ENCODE results near the gene FGF1. TPM values are rescaled to one million over a fixed set of nuclear protein-coding genes. Genes with fewer than 3 reads are reported as not detected.
A peak's percentile ranks its signal among the peaks of the same experiment; 100 is the strongest.

The FGF1 gene
- total and polyA plus RNA-seq, 2 donors (not counting 3 experiments of a cell fraction or from before 2014, with no cell fraction given) = not detected

- no peaks in the 10 kb centered on the region for H3K36me3 ChIP-seq (ENCODE audit: control insufficient read depth in 2 of 2, extremely low read depth in 1 of 2, insufficient read depth in 2 of 2, low read length in 2 of 2)
- no peaks in the 10 kb centered on the region for H3K9me1 ChIP-seq (replicated peaks; ENCODE audit: control insufficient read depth, extremely low read depth, insufficient read depth, low read length)
- dilution Hi-C loops (cut with MboI; ENCODE audit: extremely low pct_ligation_motif_present, low sequenced_read_pairs) (no loop called here), intact Hi-C loops (cut with micrococcal nuclease) (no loop called here)
- H3K9ac ChIP-seq (replicated peaks; ENCODE audit: extremely low read depth, insufficient read depth, low read length) = peak overlapping the region; percentile 8
- peak; percentile 83 for FAIRE-seq
- peaks cover 29% of the 10 kb centered on the region for H3K4me1 ChIP-seq (ENCODE audit: control insufficient read depth, extremely low read depth, insufficient read depth, low read length)
- peak; percentile 91 for DNase-seq (ENCODE audit: low read depth, low spot score)
- no peaks in the 10 kb centered on the region for H3K79me2 ChIP-seq (ENCODE audit: control insufficient read depth, insufficient read depth, low read length)
- H3K27me3 ChIP-seq (ENCODE audit: control insufficient read depth in 2 of 2, insufficient read depth in 2 of 2, low read length in 2 of 2) = peaks cover 0 to 8% of the 10 kb centered on the region in 2 experiments
- no peaks in the 10 kb centered on the region for H4K20me1 ChIP-seq (replicated peaks; ENCODE audit: control insufficient read depth, extremely low read depth, insufficient read depth, low read length)
- POLR2A ChIA-PET = no interaction called here
- H3K4me2 ChIP-seq (ENCODE audit: insufficient read depth, low read length) = peak overlapping the region; percentile 91
- peak overlapping the region in 1 of 3 experiments; percentile 50 for H3K4me3 ChIP-seq (replicated peaks in 1 of 3; ENCODE audit: insufficient read depth in 1 of 3, low read depth in 1 of 3, low read length in 3 of 3)
- TF ChIP-seq EZH2 (IDR thresholded peaks at IDR 0.05; ENCODE audit: borderline replicate concordance, low read depth, low read length, severe bottlenecking) = no peak
- no peak for TF ChIP-seq CTCF (IDR thresholded peaks at IDR 0.05; ENCODE audit: extremely low read depth in 1 of 2, insufficient read depth in 1 of 2, low read depth in 1 of 2, low read length in 2 of 2)
- TF ChIP-seq FOS (IDR thresholded peaks at IDR 0.05; ENCODE audit: borderline replicate concordance, insufficient read depth, low read length) = no peak
- no peak for TF ChIP-seq POLR2A (IDR thresholded peaks at IDR 0.05; ENCODE audit: low read depth, low read length)
- TF ChIP-seq GATA2 (IDR thresholded peaks at IDR 0.05; ENCODE audit: insufficient read depth, insufficient read length, low read depth, low read length) = no peak
- no peak for TF ChIP-seq MYC (IDR thresholded peaks at IDR 0.05; ENCODE audit: low read depth, low read length)
- TF ChIP-seq, protein P1, sequence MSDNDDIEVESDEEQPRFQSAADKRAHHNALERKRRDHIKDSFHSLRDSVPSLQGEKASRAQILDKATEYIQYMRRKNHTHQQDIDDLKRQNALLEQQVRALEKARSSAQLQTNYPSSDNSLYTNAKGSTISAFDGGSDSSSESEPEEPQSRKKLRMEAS (IDR thresholded peaks at IDR 0.05; ENCODE audit: insufficient read depth, insufficient read length) = no peak
- no peak for TF ChIP-seq POLR2AphosphoS5 (IDR thresholded peaks at IDR 0.05; ENCODE audit: insufficient read depth, low read depth, low read length)
- TF ChIP-seq JUN (IDR thresholded peaks at IDR 0.05; ENCODE audit: borderline replicate concordance, insufficient read depth, insufficient read length, low read depth) = no peak
- H3K9me3 ChIP-seq (replicated peaks; ENCODE audit: control insufficient read depth, insufficient read depth, low read length) = no peaks in the 10 kb centered on the region
- BruUV-seq (replicated peaks) = no TSS peak
- peak overlapping the region; percentile 86 for H2AFZ ChIP-seq (ENCODE audit: low read depth, low read length)
- CTCF ChIA-PET = interaction anchor here (0.8 to 3.2 kb wide), 8 partner anchors 10 to 112 kb away, joined by 3 to 21 read pairs (median 7); no protein-coding TSS in a partner anchor
- H3K27ac ChIP-seq (ENCODE audit: insufficient read depth, low read depth, low read length) = no peak overlapping the region
These were observed 85.1 kb downstream of the FGF1 start for GRCh38 chr5:142600611-142601358.

Data from endothelial cell of umbilical vein (primary cell).